CD8-positive, alpha-beta memory T cell (primary cell): ENCODE data around the gene IPP. TPM values are rescaled to one million over a fixed set of nuclear protein-coding genes. Genes with fewer than 3 reads are reported as not detected.
"Not testable (repeated sequence)": the region's sequence is repeated elsewhere in the genome, so short reads cannot be mapped to it uniquely, and the experiment has no call there.

Experiments used
- CTCF ChIA-PET: fragments of 350-600 bp; sonication (Branson Sonifier 250); formaldehyde crosslinking; loops from one replicate; lab custom pipeline; 2021; ENCODE audit warnings: antibody characterized with exemption; lab: Charles Lee
- POLR2A ChIA-PET: fragments of 350-600 bp; sonication (Branson Sonifier 250); formaldehyde crosslinking; loops from one replicate; lab custom pipeline; 2021; ENCODE audit warnings: antibody characterized with exemption; lab: Charles Lee
- DNase-seq, 5 donors: peaks; one replicate each; pipeline versions ENCODE4 v3.0.0 to v3.0.0-alpha.2; 2020 to 2022; ENCODE audit warnings: mixed read lengths in 1 of 5
- H3K27ac ChIP-seq: one replicate; pipeline ENCODE4 v1.7.0; 2013; ENCODE audit warnings: low read depth, mild to moderate bottlenecking, low read length, moderate library complexity
- H3K27me3 ChIP-seq: 2 replicates; pipeline ENCODE4 v1.7.0; 2013; ENCODE audit warnings: low read length, mild to moderate bottlenecking; ENCODE audit not compliant: insufficient read depth, poor library complexity, severe bottlenecking
- H3K36me3 ChIP-seq: 2 replicates; pipeline ENCODE4 v1.7.0; 2013; ENCODE audit warnings: mild to moderate bottlenecking, low read length, moderate library complexity; ENCODE audit not compliant: insufficient read depth
- H3K4me1 ChIP-seq: 2 replicates; pipeline ENCODE4 v1.7.0; 2013; ENCODE audit warnings: mild to moderate bottlenecking, low read length, moderate library complexity; ENCODE audit not compliant: insufficient read depth
- H3K4me3 ChIP-seq: 2 replicates; pipeline ENCODE4 v1.7.0; 2013; ENCODE audit warnings: mild to moderate bottlenecking, low read length
- H3K9me3 ChIP-seq: 2 replicates; pipeline ENCODE4 v1.7.0; 2013; ENCODE audit warnings: mild to moderate bottlenecking, low read length
- H3K27ac Mint-ChIP-seq, 8 donors: one replicate each; pipeline ENCODE4 v1.8.0; 2020 to 2021; ENCODE audit warnings: mixed read lengths in 8 of 8, mild to moderate bottlenecking in 6 of 8, inconsistent platforms in 3 of 8, moderate library complexity in 3 of 8
- H3K27me3 Mint-ChIP-seq, 2 donors: one replicate each; pipeline ENCODE4 v1.8.0; 2020 to 2021; ENCODE audit warnings: mixed read lengths in 2 of 2, mild to moderate bottlenecking in 1 of 2, moderate library complexity in 1 of 2
- H3K36me3 Mint-ChIP-seq, 3 donors: one replicate each; pipeline ENCODE4 v1.8.0; 2020 to 2021; ENCODE audit warnings: mixed read lengths in 3 of 3, inconsistent platforms in 1 of 3, mild to moderate bottlenecking in 1 of 3
- H3K4me1 Mint-ChIP-seq, 3 donors: one replicate each; pipeline ENCODE4 v1.8.0; 2020 to 2021; ENCODE audit warnings: mixed read lengths in 3 of 3, inconsistent platforms in 1 of 3, mild to moderate bottlenecking in 1 of 3
- H3K4me3 Mint-ChIP-seq, 7 donors: one replicate each; pipeline ENCODE4 v1.8.0; 2020 to 2021; ENCODE audit warnings: mixed read lengths in 7 of 7, mild to moderate bottlenecking in 6 of 7, moderate library complexity in 4 of 7, inconsistent platforms in 2 of 7
- H3K9me3 Mint-ChIP-seq, 5 donors: one replicate each; pipeline ENCODE4 v1.8.0; 2020 to 2022; ENCODE audit warnings: mixed read lengths in 5 of 5, mild to moderate bottlenecking in 3 of 5, moderate library complexity in 2 of 5, inconsistent platforms in 1 of 5
- polyA plus RNA-seq: library from polyadenylated mRNA; unstranded; fragments of 300-500 nt; fragmentation: Illumina TruSeq; gene quantifications from one replicate; pipeline ENCODE4 v1.2.3, GENCODE V29; 2021
- total RNA-seq, 2 experiments: library from RNA; stranded (reverse); gene quantifications; one replicate each; pipeline ENCODE4 v1.2.3, GENCODE V29; 2021

IPP gene
- total and polyA plus RNA-seq, 3 experiments from 2014 or later = 15.0 to 19.4 (median 18.3) TPM

- CTCF ChIA-PET = interaction anchor here (1.4 kb wide), 1 partner anchor 8 kb away, joined by 3 read pairs; the partner anchor contains the start of gene GPBP1L1
- peak overlapping the region in 5 of 7 donors; percentile 1 to 36 (median 20) for H3K4me3 Mint-ChIP-seq
- POLR2A ChIA-PET = no interaction called here
- Histone ChIP-seq H3K9me3 (no peaks in the 10 kb centered on the region), H3K4me1 (peaks cover 68% of the 10 kb centered on the region), H3K27me3 (no peaks in the 10 kb centered on the region), H3K27ac (no peak overlapping the region), H3K36me3 (peaks cover 5% of the 10 kb centered on the region), H3K4me3 (no peak overlapping the region)
- H3K9me3 Mint-ChIP-seq = no peaks in the 10 kb centered on the region
- H3K4me1 Mint-ChIP-seq = peaks cover 73 to 97% (median 95%) of the 10 kb centered on the region in 3 donors
- H3K27me3 Mint-ChIP-seq = no peaks in the 10 kb centered on the region
- no peak for DNase-seq
- H3K36me3 Mint-ChIP-seq = peaks cover 0 to 27% (median 0%) of the 10 kb centered on the region in 3 donors
- H3K27ac Mint-ChIP-seq = peak overlapping the region in 3 of 8 donors; percentile 22 to 85 (median 66)
Measured at GRCh38 chr1:45677751-45678245, 72.7 kb downstream of the IPP start.

GRCh38 chr1:45676553-45676952 lies 73.9 kb downstream of the IPP start:
- H3K4me1 ChIP-seq = peaks cover 56% of the 10 kb centered on the region
- not testable (repeated sequence) for H3K36me3 ChIP-seq, H3K27me3 ChIP-seq, H3K4me3 ChIP-seq, H3K9me3 Mint-ChIP-seq, H3K9me3 ChIP-seq, H3K27ac ChIP-seq, DNase-seq, H3K27me3 Mint-ChIP-seq
- CTCF ChIA-PET = interaction anchor here (1.4 kb wide), 1 partner anchor 9 kb away, joined by 3 read pairs; the partner anchor contains the start of gene GPBP1L1
- peaks cover 66 to 90% (median 88%) of the 10 kb centered on the region in 3 donors for H3K4me1 Mint-ChIP-seq
- POLR2A ChIA-PET = interaction anchor here (0.9 kb wide), 1 partner anchor 10 kb away, joined by 7 read pairs; the partner anchor contains the start of gene GPBP1L1
- peak overlapping the region in 1 of 7 donors; percentile 17 for H3K4me3 Mint-ChIP-seq
- H3K27ac Mint-ChIP-seq = peak overlapping the region in 1 of 8 donors; percentile 80
- H3K36me3 Mint-ChIP-seq = peaks cover 0 to 32% (median 0%) of the 10 kb centered on the region in 3 donors

GRCh38 chr1:45674478-45674877 lies 76.0 kb downstream of the IPP start:
- Histone ChIP-seq H3K27ac (no peak overlapping the region), H3K4me3 (no peak overlapping the region), H3K4me1 (peaks cover 48% of the 10 kb centered on the region), H3K27me3 (no peaks in the 10 kb centered on the region), H3K9me3 (no peaks in the 10 kb centered on the region), H3K36me3 (peaks cover 5% of the 10 kb centered on the region)
- ChIA-PET POLR2A (no interaction called here), CTCF (no interaction called here)
- no peak for DNase-seq
- Mint-ChIP-seq H3K4me1 (peaks cover 66 to 84% (median 78%) of the 10 kb centered on the region in 3 donors), H3K36me3 (peaks cover 0 to 30% (median 0%) of the 10 kb centered on the region in 3 donors), H3K27me3 (no peaks in the 10 kb centered on the region), H3K27ac (peak overlapping the region in 1 of 8 donors; percentile 31), H3K9me3 (no peaks in the 10 kb centered on the region), H3K4me3 (peak overlapping the region in 1 of 7 donors; percentile 10)

GRCh38 chr1:45673956-45674355 lies 76.5 kb downstream of the IPP start:
- H3K9me3 ChIP-seq = no peaks in the 10 kb centered on the region
- no peak overlapping the region for H3K4me3 ChIP-seq
- no peaks in the 10 kb centered on the region for H3K27me3 Mint-ChIP-seq
- H3K4me1 ChIP-seq = peaks cover 43% of the 10 kb centered on the region
- H3K27ac ChIP-seq = no peak overlapping the region
- peaks cover 62 to 84% (median 78%) of the 10 kb centered on the region in 3 donors for H3K4me1 Mint-ChIP-seq
- H3K36me3 ChIP-seq = peaks cover 5% of the 10 kb centered on the region
- peaks cover 0 to 27% (median 0%) of the 10 kb centered on the region in 3 donors for H3K36me3 Mint-ChIP-seq
- H3K27me3 ChIP-seq = no peaks in the 10 kb centered on the region
- H3K9me3 Mint-ChIP-seq = no peaks in the 10 kb centered on the region
- peak overlapping the region in 1 of 8 donors; percentile 85 for H3K27ac Mint-ChIP-seq
- POLR2A ChIA-PET = no interaction called here
- CTCF ChIA-PET = interaction anchor here (1.1 kb wide), 1 partner anchor 34 kb away, joined by 3 read pairs; no protein-coding TSS in a partner anchor
- no peak overlapping the region for H3K4me3 Mint-ChIP-seq
- DNase-seq = no peak

GRCh38 chr1:45669859-45670655 lies 80.4 kb downstream of the IPP start:
- peaks cover 5% of the 10 kb centered on the region for H3K36me3 ChIP-seq
- ChIA-PET CTCF (no interaction called here), POLR2A (interaction anchor here (0.7 kb wide), 1 partner anchor 9 kb away, joined by 3 read pairs; no protein-coding TSS in a partner anchor)
- Mint-ChIP-seq H3K9me3 (no peaks in the 10 kb centered on the region), H3K27me3 (no peaks in the 10 kb centered on the region), H3K4me3 (no peak overlapping the region), H3K36me3 (peaks cover 0 to 32% (median 2%) of the 10 kb centered on the region in 3 donors), H3K4me1 (peaks cover 63 to 83% (median 78%) of the 10 kb centered on the region in 3 donors), H3K27ac (peak overlapping the region in 3 of 8 donors; percentile 3 to 38 (median 37))
- H3K27ac ChIP-seq = no peak overlapping the region
- no peak for DNase-seq
- no peaks in the 10 kb centered on the region for H3K9me3 ChIP-seq
- H3K27me3 ChIP-seq = no peaks in the 10 kb centered on the region
- no peak overlapping the region for H3K4me3 ChIP-seq
- H3K4me1 ChIP-seq = peaks cover 13% of the 10 kb centered on the region

GRCh38 chr1:45669379-45669778 lies 81.1 kb downstream of the IPP start:
- no peak overlapping the region for H3K4me3 ChIP-seq
- Mint-ChIP-seq H3K4me3 (no peak overlapping the region), H3K27ac (peak overlapping the region in 2 of 8 donors; percentile 37 to 42), H3K4me1 (peaks cover 58 to 78% (median 73%) of the 10 kb centered on the region in 3 donors), H3K27me3 (no peaks in the 10 kb centered on the region), H3K36me3 (peaks cover 0 to 28% (median 2%) of the 10 kb centered on the region in 3 donors), H3K9me3 (no peaks in the 10 kb centered on the region)
- no peaks in the 10 kb centered on the region for H3K36me3 ChIP-seq
- H3K27me3 ChIP-seq = no peaks in the 10 kb centered on the region
- peaks cover 10% of the 10 kb centered on the region for H3K4me1 ChIP-seq
- ChIA-PET POLR2A (no interaction called here), CTCF (no interaction called here)
- no peak overlapping the region for H3K27ac ChIP-seq
- DNase-seq = no peak
- H3K9me3 ChIP-seq = no peaks in the 10 kb centered on the region

GRCh38 chr1:45668526-45668925 lies 81.9 kb downstream of the IPP start:
- ChIA-PET POLR2A (interaction anchor here (0.6 kb wide), 1 partner anchor 30 kb away, joined by 5 read pairs; no protein-coding TSS in a partner anchor), CTCF (no interaction called here)
- Histone ChIP-seq H3K4me1 (peaks cover 9% of the 10 kb centered on the region), H3K36me3 (no peaks in the 10 kb centered on the region), H3K4me3 (no peak overlapping the region), H3K27ac (no peak overlapping the region), H3K27me3 (no peaks in the 10 kb centered on the region), H3K9me3 (no peaks in the 10 kb centered on the region)
- Mint-ChIP-seq H3K9me3 (no peaks in the 10 kb centered on the region), H3K4me3 (no peak overlapping the region), H3K27ac (peak overlapping the region in 2 of 8 donors; percentile 33 to 41), H3K27me3 (no peaks in the 10 kb centered on the region), H3K4me1 (peaks cover 53 to 71% (median 67%) of the 10 kb centered on the region in 3 donors), H3K36me3 (peaks cover 0 to 24% (median 2%) of the 10 kb centered on the region in 3 donors)
- no peak for DNase-seq
